Retinal pigment epithelial cell (primary cell): Measurements from ENCODE around the gene PHLPP2.

ENCODE experiments used
- DNase-seq: peaks from one replicate; pipeline ENCODE4 v3.0.0-alpha.2; 2010; ENCODE audit warnings: low read depth
- H3K4me3 ChIP-seq: 2 replicates; pipeline ENCODE4 v1.5.1; 2011; ENCODE audit warnings: mild to moderate bottlenecking, low read length, control low read depth, moderate library complexity
- TF ChIP-seq, protein P1 (sequence below): conservative IDR thresholded peaks from 2 replicates; pipeline ENCODE4 v1.5.1; 2011; ENCODE audit warnings: low read depth, low read length, control low read depth, inconsistent platforms

PHLPP2 gene

DNA sequence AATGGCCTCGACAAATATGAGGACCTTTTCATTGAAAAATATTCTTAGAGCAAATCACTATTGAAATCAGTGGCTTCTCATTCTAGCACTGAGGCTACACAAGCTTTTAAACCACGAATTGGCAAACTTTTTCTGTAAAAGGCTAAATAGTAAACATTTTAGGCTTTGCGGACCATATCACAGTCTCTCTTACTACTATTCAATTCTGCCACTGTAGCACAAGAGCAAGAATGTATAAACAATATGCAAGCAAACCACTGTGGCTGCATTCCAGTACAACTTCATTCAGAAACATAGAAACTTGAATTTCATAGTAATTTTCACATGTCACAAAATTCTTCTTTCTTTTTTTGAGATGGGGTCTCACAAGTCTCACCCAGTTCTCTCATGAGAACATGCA lies 49.1 kb downstream of the PHLPP2 start:
- no peak overlapping the region for H3K4me3 ChIP-seq
- TF ChIP-seq, protein P1, sequence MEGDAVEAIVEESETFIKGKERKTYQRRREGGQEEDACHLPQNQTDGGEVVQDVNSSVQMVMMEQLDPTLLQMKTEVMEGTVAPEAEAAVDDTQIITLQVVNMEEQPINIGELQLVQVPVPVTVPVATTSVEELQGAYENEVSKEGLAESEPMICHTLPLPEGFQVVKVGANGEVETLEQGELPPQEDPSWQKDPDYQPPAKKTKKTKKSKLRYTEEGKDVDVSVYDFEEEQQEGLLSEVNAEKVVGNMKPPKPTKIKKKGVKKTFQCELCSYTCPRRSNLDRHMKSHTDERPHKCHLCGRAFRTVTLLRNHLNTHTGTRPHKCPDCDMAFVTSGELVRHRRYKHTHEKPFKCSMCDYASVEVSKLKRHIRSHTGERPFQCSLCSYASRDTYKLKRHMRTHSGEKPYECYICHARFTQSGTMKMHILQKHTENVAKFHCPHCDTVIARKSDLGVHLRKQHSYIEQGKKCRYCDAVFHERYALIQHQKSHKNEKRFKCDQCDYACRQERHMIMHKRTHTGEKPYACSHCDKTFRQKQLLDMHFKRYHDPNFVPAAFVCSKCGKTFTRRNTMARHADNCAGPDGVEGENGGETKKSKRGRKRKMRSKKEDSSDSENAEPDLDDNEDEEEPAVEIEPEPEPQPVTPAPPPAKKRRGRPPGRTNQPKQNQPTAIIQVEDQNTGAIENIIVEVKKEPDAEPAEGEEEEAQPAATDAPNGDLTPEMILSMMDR: no peak
- no peak for DNase-seq

DNA sequence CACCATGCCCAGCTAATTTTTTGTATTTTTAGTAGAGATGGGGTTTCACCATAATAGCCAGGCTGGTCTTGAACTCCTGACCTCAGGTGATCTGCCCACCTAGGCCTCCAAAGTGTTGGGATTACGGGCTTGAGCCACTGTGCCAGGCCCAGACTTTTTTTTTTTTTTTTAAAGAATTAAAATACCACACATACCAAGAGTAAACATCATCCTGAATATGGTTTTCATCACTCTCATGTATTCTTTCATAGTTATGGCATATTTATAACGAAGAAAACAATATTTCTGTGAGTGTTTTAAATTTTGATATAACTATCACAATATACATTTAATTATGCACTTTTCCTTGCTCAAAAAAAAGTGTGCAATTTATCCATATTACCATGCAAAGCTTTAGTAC lies 50.3 kb downstream of the PHLPP2 start:
- H3K4me3 ChIP-seq: no peak overlapping the region
- DNase-seq: no peak
- TF ChIP-seq, protein P1: no peak

DNA sequence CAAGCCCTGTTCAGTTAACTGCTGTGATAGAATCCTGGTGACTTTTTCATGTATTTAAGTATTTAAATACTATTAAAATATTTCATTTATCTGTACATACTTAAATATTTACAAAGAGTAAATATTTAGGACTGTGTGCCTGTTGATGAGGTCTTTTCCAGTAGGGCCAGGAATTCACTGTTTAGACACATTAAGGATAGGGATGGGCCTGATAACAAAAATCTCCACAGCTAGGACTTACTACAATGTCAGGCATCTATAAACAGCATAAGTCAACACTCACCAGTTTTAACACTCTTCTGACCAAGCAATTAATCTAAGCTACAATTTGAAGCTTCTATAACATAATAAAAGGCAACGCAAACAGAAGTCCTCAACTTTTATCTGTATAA lies 50.9 kb downstream of the PHLPP2 start:
- no peak for DNase-seq
- H3K4me3 ChIP-seq: no peak overlapping the region
- TF ChIP-seq, protein P1: no peak

DNA sequence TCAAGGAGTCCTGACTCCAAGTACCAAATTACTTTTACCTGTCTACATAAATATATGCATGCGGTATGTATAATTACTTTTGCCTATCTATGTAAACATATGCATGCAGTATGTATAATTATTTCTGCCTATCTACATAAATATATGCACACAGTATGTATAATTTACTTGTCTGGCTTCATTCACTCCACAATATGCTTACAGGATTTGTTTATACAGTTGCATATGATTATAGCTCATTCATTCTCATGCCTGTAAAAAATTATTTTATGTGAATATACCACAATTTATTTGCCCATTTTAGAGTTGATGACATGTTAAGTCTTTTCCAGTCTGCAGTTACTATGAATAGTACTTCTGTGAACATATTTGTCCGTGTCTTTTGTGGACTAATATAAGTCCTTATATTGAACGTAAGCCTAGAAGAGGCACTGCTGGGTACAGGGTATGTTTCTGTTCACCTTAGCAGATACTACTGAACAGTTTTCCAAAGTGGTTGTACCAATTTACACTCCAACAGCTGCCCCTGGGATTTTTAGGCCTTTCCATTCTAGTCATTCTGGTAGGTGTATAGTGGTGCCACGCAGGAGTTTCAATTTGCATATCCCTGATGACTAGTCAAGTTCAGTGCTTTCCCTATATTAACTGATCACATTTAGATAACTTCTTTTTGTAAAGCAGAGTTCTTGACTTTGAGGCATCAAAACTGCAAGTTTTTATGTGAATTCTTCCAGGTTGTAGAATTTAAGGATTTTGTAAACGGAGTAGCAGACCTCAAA lies 51.5 kb downstream of the PHLPP2 start:
- H3K4me3 ChIP-seq: no peak overlapping the region
- TF ChIP-seq, protein P1: no peak
- no peak for DNase-seq

DNA sequence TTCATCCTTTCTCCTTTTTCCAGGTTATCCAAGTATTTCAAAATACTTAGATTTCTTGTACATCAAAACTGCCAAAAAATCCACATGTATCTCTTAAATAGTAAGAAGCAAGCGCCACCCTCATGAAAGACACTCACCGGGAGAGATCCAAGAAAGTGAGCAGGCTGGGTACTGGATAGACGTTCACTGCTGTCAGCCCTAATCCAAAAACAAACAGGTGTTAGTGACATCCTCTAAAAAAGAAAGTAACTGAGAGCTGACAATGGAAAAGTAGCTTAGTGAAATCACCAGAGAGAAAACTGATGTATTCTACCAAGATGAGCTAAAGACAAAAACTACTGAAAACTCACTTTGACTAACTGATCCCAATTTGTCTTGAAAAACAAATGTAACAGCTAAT lies 52.4 kb downstream of the PHLPP2 start:
- no peak overlapping the region for H3K4me3 ChIP-seq
- TF ChIP-seq, protein P1: no peak
- no peak for DNase-seq

DNA sequence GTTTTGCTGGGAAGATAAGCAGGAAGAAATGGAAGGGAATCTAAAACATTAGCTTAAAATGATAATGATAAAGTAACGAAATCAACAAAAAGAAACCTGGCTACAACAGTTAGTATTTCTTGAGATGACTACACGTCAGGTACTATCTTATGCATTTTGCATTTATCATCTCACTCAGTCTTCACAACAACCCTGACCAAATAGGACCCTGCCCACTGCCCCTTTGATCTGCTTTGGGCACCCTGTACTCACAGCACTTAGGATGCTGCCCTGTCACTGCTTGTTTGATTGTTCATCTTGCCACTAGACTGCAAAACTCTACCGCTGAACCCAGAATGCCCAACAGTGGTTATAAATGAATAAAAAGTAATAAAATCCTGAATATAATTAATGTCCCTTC lies 53.3 kb downstream of the PHLPP2 start:
- H3K4me3 ChIP-seq: no peak overlapping the region
- TF ChIP-seq, protein P1: no peak
- DNase-seq: no peak

DNA sequence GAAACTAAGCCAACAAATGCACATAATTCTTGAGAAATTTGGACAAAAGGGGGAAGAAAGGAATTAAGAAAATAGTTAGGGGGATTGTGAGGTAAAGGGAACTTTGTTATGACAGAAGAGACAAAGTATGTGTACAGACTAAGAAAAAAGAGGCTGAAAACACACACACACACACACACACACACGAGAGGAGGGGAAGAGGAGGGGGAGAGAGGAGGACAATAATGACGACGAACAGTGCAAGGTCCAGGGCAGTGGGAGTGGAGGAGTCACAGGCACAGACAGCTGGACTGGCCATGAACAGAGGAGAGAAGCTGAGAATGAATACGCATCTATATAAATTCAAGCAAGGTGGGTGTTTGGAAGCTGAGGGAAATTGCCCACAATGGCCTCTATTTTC lies 54.0 kb downstream of the PHLPP2 start:
- no peak for DNase-seq
- TF ChIP-seq, protein P1: no peak
- no peak overlapping the region for H3K4me3 ChIP-seq
